Measurements from ENCODE around the gene TSPAN9.

Gene TSPAN9

DNA sequence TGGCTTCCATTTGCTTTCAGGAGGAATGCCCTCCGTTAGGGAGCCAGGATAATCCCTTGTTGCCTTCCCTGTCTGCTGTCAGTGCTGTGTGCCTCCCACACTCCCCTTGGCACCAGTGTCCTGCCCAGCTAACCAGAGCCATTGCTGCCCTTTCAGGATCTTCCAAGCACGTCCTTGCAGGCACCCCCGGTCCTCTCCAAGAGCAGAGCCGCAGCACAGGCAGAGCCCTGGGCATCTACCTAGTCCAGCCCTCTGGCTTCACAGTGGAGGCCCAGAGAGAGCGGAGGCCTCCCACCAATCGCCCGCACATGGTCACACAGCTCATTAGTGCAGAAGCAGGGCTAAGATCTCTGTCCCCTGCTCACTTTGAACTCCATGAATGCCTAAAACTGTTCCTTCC is 39.0 kb upstream of the TSPAN9 start:
- H3K4me3 ChIP-seq (ENCODE audit: low read length) = no peak overlapping the region
- no peak overlapping the region for H3K27ac ChIP-seq (ENCODE audit: low read length)

DNA sequence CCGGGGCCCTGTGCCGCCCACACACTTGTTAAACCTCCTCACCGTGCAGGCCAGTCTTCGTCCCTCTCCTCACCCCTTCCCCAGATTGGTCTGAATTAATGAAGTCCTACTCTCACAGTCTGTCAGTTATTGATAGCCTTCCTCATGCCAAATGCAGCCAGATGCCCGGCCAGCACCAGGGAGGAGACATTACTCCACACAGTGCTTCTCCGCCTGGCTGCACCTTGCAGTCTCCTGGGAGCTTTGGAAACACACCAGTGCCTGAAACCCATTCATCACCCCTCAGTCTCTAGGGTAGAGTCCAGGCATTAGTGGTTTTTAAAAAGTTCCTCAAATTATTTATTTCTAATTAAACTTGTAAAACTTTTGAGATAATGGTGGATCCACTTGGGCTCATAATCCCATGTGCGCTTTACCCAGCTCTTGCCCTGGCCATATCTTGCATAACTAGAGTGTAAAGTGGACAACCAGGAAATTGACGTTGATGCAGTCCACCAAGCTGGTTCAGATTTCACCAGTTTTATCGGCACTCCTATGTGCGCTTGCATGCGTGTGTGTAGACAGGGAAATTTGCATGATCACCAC is 38.2 kb upstream of the TSPAN9 start:
- no peak overlapping the region for H3K9ac ChIP-seq (ENCODE audit: low read depth, low read length)
- H3K36me3 ChIP-seq (ENCODE audit: insufficient read depth, low read depth, low read length) = peaks cover 66% of the 10 kb centered on the region
- no peaks in the 10 kb centered on the region for H3K27me3 ChIP-seq (ENCODE audit: insufficient read depth, low read length)
- no peaks in the 10 kb centered on the region for H3K4me1 ChIP-seq (ENCODE audit: insufficient read depth, low read length)
- H3K9me3 ChIP-seq (ENCODE audit: insufficient read depth, low read depth, low read length) = no peaks in the 10 kb centered on the region
- no peak overlapping the region for H3K27ac ChIP-seq (ENCODE audit: low read length)
- no peak overlapping the region for H3K4me3 ChIP-seq (ENCODE audit: low read length)

More for the DNA sequence above, 39.0 kb upstream of the TSPAN9 start:
- peaks cover 66% of the 10 kb centered on the region for H3K36me3 ChIP-seq (ENCODE audit: insufficient read depth, low read depth, low read length)
- H3K4me1 ChIP-seq (ENCODE audit: insufficient read depth, low read length) = no peaks in the 10 kb centered on the region
- no peak overlapping the region for H3K9ac ChIP-seq (ENCODE audit: low read depth, low read length)
- H3K9me3 ChIP-seq (ENCODE audit: insufficient read depth, low read depth, low read length) = no peaks in the 10 kb centered on the region
- no peaks in the 10 kb centered on the region for H3K27me3 ChIP-seq (ENCODE audit: insufficient read depth, low read length)

DNA sequence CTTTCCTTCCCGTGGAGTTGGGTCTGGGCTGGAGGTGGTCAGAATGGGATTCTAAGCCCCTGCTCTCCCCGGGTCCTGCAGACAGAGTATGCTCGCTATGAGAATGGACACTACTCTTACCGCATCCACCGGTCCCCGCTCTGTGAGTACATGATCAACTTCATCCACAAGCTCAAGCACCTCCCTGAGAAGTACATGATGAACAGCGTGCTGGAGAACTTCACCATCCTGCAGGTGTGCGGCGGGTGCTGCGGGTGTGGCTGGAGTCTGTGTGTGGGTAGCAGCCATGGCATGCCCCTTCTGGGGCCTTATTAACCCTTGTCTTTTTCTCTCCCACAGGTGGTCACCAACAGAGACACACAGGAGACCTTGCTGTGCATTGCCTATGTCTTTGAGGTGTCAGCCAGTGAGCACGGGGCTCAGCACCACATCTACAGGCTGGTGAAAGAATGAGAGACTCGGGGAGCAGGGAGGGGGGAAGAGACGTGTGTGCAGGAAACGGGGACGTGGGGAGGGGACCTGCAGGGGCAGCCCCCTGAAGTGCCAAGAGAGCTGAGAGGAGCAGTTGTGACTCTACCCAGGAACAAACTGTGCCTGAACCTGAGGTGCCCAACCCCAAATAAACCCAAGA is 37.0 kb upstream of the TSPAN9 start:
- H3K9me3 ChIP-seq (ENCODE audit: insufficient read depth, low read depth, low read length) = no peaks in the 10 kb centered on the region
- peaks cover 62% of the 10 kb centered on the region for H3K36me3 ChIP-seq (ENCODE audit: insufficient read depth, low read depth, low read length)
- H3K4me3 ChIP-seq (ENCODE audit: low read length) = no peak overlapping the region
- H3K27ac ChIP-seq (ENCODE audit: low read length) = no peak overlapping the region
- no peak overlapping the region for H3K9ac ChIP-seq (ENCODE audit: low read depth, low read length)
- no peaks in the 10 kb centered on the region for H3K4me1 ChIP-seq (ENCODE audit: insufficient read depth, low read length)
- H3K27me3 ChIP-seq (ENCODE audit: insufficient read depth, low read length) = no peaks in the 10 kb centered on the region

DNA sequence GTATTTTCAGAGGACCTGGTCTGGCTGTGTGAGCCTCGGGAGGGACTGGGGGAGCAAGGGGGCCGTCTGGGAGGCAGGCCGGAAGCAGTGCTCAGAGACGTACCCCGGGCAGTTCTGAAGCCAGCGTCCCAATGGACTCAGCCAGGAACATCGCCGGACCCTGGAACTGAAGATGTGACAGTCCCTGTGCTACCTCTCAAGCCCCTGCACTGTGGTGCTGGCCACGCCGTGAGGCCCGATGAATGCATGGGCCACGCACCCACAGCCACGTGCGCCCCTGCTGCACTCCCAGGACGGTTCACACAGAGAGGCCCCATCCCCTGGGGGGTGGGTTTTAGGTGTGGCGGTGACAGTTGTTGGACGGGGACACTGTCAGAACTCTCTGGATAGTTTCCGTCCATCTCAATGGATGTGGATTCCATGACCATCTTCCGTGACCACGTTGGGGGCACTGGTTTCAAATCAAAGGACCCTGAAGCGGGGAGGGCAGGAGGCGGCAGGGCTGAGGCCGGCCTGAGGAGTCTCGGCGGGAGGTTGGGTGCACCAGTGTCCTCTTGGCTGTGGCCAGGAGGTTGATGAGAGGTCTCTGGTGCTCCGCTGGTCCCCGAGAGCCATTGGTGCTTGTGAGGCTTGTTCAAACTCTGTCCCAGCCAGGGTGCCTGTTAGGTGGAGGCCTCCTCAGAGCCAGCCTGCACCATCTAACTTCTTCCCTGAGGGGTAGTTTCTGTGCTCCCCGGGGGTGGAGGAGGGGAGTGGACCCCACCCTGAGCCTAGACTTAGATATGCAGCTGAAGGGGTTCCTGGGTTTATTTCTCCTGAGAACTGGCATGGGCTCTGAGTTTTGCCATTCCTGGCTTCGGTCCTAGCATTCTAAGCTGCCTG is 36.3 kb upstream of the TSPAN9 start:
- Histone ChIP-seq H3K9ac (ENCODE audit: low read depth, low read length) (no peak overlapping the region), H3K27me3 (ENCODE audit: insufficient read depth, low read length) (no peaks in the 10 kb centered on the region), H3K4me1 (ENCODE audit: insufficient read depth, low read length) (no peaks in the 10 kb centered on the region), H3K27ac (ENCODE audit: low read length) (no peak overlapping the region), H3K36me3 (ENCODE audit: insufficient read depth, low read depth, low read length) (peaks cover 57% of the 10 kb centered on the region), H3K9me3 (ENCODE audit: insufficient read depth, low read depth, low read length) (no peaks in the 10 kb centered on the region), H3K4me3 (ENCODE audit: low read length) (no peak overlapping the region)

DNA sequence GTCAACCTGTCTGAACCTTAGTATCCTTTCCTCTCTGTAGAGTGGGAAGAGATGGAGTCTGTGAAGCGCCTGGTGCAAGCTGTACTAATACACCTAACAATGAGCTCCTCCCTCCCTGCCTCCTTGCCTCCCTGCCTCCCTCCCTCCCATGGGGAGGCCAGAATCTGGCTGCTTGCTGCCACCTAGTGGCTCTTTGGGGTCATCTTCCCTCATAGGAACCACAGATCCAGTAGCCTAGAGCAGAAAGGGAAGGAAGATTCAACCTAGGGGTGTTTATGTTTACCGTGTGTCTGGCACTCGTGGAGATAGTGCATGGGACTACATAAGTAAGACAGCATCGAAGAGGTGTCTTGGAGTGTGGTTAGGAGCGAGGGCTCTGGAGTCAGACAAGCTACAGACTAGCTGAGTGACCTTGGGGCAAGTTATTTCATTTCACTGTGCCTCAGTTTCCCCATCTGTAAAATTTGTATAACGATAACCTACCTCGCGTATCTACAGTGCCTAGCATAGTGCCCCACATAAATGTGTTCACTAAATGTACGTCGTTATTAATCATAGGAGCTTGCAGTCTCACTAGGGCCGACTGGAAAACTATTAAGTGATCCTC is 35.5 kb upstream of the TSPAN9 start:
- H3K4me1 ChIP-seq (ENCODE audit: insufficient read depth, low read length) = no peaks in the 10 kb centered on the region
- no peaks in the 10 kb centered on the region for H3K9me3 ChIP-seq (ENCODE audit: insufficient read depth, low read depth, low read length)
- no peak overlapping the region for H3K4me3 ChIP-seq (ENCODE audit: low read length)
- peaks cover 55% of the 10 kb centered on the region for H3K36me3 ChIP-seq (ENCODE audit: insufficient read depth, low read depth, low read length)
- no peak overlapping the region for H3K9ac ChIP-seq (ENCODE audit: low read depth, low read length)
- no peaks in the 10 kb centered on the region for H3K27me3 ChIP-seq (ENCODE audit: insufficient read depth, low read length)
- no peak overlapping the region for H3K27ac ChIP-seq (ENCODE audit: low read length)

DNA sequence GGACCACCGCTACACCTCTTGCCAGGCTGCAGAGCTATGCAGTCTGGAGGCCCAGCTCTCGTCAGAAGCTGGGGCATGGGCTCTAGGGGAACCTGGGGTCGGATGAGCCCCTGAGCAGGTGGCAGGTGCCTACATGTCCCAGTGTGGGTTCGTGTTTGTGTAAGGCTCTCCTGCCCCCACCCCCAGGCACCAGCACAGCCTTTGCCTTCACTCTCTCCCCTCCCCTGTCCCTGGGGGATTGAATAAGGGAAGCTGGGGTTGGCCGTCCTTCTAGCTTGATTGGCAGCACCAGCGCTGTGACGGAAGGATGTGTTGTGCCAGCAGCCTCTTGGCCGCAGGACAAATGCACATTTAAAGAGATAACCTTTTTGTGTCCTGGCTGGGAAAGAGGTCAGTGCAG is 34.8 kb upstream of the TSPAN9 start:
- Histone ChIP-seq H3K27ac (ENCODE audit: low read length) (no peak overlapping the region), H3K27me3 (ENCODE audit: insufficient read depth, low read length) (no peaks in the 10 kb centered on the region), H3K4me1 (ENCODE audit: insufficient read depth, low read length) (no peaks in the 10 kb centered on the region), H3K4me3 (ENCODE audit: low read length) (no peak overlapping the region), H3K9me3 (ENCODE audit: insufficient read depth, low read depth, low read length) (no peaks in the 10 kb centered on the region), H3K36me3 (ENCODE audit: insufficient read depth, low read depth, low read length) (peaks cover 48% of the 10 kb centered on the region), H3K9ac (ENCODE audit: low read depth, low read length) (no peak overlapping the region)

DNA sequence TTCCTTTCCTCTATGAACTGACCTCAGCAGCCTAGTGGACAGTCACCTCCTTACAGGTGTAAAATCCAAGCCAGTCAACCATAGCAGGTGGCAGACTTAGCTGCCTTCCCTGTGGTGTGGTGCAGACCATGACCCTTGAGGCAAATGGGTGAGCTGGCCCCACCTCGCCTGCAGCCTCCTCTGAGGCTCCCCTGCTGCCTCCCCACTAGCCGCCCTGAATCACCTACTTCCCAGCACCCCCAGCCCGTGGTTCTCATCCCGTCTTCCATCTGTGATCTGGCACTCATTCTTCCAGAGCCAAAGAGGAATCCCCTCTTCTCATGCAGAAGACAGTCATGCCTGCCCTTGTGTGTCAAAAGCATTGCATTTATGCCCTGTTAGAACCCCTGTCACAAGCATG is 34.4 kb upstream of the TSPAN9 start:
- Histone ChIP-seq H3K36me3 (ENCODE audit: insufficient read depth, low read depth, low read length) (peaks cover 43% of the 10 kb centered on the region), H3K4me3 (ENCODE audit: low read length) (no peak overlapping the region), H3K4me1 (ENCODE audit: insufficient read depth, low read length) (peaks cover 2% of the 10 kb centered on the region; the same call in 1 of the 2 replicates), H3K9me3 (ENCODE audit: insufficient read depth, low read depth, low read length) (no peaks in the 10 kb centered on the region), H3K27ac (ENCODE audit: low read length) (no peak overlapping the region), H3K27me3 (ENCODE audit: insufficient read depth, low read length) (no peaks in the 10 kb centered on the region), H3K9ac (ENCODE audit: low read depth, low read length) (no peak overlapping the region)

DNA sequence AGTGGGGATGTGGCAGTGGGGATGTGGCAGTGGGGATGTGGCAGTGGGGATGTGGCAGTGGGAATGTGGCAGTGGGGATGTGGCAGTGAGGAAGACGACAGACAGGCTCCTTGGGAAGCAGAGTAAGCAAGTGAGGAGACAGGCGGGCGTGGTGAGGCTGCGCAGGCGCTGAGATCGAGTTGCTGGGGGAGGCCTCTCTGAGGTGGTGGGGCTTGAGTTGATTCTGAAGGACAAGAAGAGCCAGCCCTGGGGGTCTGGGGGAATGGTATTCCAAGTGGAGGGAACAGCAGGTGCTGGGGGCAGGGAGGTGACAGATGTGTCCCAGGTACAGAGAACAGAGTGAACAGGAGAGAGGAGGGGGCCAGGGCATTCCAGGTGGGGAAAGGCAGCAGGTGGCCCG is 33.8 kb upstream of the TSPAN9 start:
- no peaks in the 10 kb centered on the region for H3K9me3 ChIP-seq (ENCODE audit: insufficient read depth, low read depth, low read length)
- H3K27ac ChIP-seq (ENCODE audit: low read length) = no peak overlapping the region
- H3K4me1 ChIP-seq (ENCODE audit: insufficient read depth, low read length) = peaks cover 4% of the 10 kb centered on the region; the same call in 1 of the 2 replicates
- no peak overlapping the region for H3K4me3 ChIP-seq (ENCODE audit: low read length)
- no peak overlapping the region for H3K9ac ChIP-seq (ENCODE audit: low read depth, low read length)
- H3K27me3 ChIP-seq (ENCODE audit: insufficient read depth, low read length) = no peaks in the 10 kb centered on the region
- peaks cover 37% of the 10 kb centered on the region for H3K36me3 ChIP-seq (ENCODE audit: insufficient read depth, low read depth, low read length)

DNA sequence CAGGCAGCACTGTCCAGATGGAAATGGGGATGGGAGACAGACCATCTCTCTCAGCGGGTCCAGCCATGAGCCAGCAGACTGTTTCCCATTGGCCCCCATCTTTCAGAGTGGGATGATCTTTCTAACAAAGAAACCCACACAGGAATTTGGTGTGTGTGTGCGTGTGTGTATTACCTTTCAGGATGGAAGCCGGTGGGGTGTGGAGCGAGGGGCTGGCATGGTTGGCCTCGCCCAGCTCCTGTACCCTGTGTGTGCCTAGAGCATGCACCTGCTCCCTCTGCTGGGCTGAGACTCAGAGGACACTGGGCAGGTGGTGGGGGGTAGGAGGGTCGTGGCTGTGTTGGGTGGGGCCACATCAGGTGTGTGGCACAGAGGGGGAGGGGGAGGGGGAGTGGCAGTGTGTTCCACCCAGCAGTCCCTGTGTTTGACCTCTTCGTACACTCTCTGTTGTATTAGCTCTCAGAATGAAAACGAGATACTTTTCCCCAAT is 33.0 kb upstream of the TSPAN9 start:
- peaks cover 4% of the 10 kb centered on the region; the same call in 1 of the 2 replicates for H3K4me1 ChIP-seq (ENCODE audit: insufficient read depth, low read length)
- H3K36me3 ChIP-seq (ENCODE audit: insufficient read depth, low read depth, low read length) = peaks cover 30% of the 10 kb centered on the region
- no peak overlapping the region for H3K9ac ChIP-seq (ENCODE audit: low read depth, low read length)
- H3K4me3 ChIP-seq (ENCODE audit: low read length) = no peak overlapping the region
- no peaks in the 10 kb centered on the region for H3K9me3 ChIP-seq (ENCODE audit: insufficient read depth, low read depth, low read length)
- no peak overlapping the region for H3K27ac ChIP-seq (ENCODE audit: low read length)
- no peaks in the 10 kb centered on the region for H3K27me3 ChIP-seq (ENCODE audit: insufficient read depth, low read length)

DNA sequence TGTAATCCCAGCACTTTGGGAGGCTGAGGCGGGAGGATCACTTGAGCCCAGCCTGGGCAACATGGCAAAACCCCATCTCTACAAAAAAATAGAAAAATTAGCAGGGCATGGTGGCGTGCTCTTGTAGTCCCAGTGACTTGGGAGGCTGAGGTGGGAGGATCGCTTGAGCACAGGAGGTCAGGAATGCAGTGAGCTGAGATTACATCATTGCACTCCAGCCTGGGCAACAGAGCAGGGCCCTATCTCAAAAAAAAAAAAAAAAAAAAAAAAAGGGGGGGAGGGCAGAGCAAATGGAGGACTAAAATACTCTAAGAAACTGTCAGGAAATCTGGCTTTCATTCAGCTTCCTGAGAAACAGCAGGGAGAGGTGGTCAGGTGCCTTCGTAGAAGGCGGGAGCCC is 31.7 kb upstream of the TSPAN9 start:
- Histone ChIP-seq H3K4me1 (ENCODE audit: insufficient read depth, low read length) (peaks cover 4% of the 10 kb centered on the region; the same call in 1 of the 2 replicates), H3K36me3 (ENCODE audit: insufficient read depth, low read depth, low read length) (peaks cover 18% of the 10 kb centered on the region; the same call in 1 of the 2 replicates)

DNA sequence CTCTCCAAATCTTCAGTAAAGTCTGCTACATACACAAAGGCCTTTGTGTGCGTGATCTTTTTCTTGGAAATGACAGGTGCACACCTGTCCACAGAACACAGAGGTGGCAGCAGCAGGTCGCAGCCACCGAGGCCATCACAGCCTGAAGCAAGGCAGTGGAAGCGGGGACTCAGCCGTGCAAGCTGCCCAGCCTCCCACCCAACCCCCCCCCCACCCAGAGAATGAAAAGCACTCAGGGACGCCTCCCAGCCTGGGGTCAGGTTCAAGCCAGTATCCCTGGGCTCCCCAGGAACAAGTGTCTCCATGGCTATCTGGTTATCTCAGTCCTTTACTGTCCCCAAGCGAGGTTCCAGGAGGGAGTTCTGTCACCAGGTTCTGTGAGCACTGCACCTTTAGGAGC is 31.2 kb upstream of the TSPAN9 start:
- Histone ChIP-seq H3K9ac (ENCODE audit: low read depth, low read length) (no peak overlapping the region), H3K4me3 (ENCODE audit: low read length) (no peak overlapping the region), H3K4me1 (ENCODE audit: insufficient read depth, low read length) (peaks cover 4% of the 10 kb centered on the region; the same call in 1 of the 2 replicates), H3K9me3 (ENCODE audit: insufficient read depth, low read depth, low read length) (no peaks in the 10 kb centered on the region), H3K27me3 (ENCODE audit: insufficient read depth, low read length) (no peaks in the 10 kb centered on the region), H3K27ac (ENCODE audit: low read length) (no peak overlapping the region), H3K36me3 (ENCODE audit: insufficient read depth, low read depth, low read length) (peaks cover 13% of the 10 kb centered on the region; the same call in 1 of the 2 replicates)

More for the DNA sequence above, 31.7 kb upstream of the TSPAN9 start:
- Histone ChIP-seq H3K9ac (ENCODE audit: low read depth, low read length) (no peak overlapping the region), H3K9me3 (ENCODE audit: insufficient read depth, low read depth, low read length) (no peaks in the 10 kb centered on the region), H3K27me3 (ENCODE audit: insufficient read depth, low read length) (no peaks in the 10 kb centered on the region), H3K4me3 (ENCODE audit: low read length) (no peak overlapping the region), H3K27ac (ENCODE audit: low read length) (no peak overlapping the region)
